Ectodermal cell (in vitro differentiated cells): ENCODE results near the gene PVRIG.
"Not testable (repeated sequence)": the region's sequence is repeated elsewhere in the genome, so short reads cannot be mapped to it uniquely, and the experiment has no call there.

ENCODE experiments used
- H3K27ac ChIP-seq: 2 replicates; pipeline ENCODE4 v1.7.0; 2013; ENCODE audit warnings: mild to moderate bottlenecking, low read depth, low read length; ENCODE audit not compliant: insufficient read depth, poor library complexity, severe bottlenecking
- H3K27me3 ChIP-seq: 2 replicates; pipeline ENCODE4 v1.7.0; 2013; ENCODE audit warnings: mild to moderate bottlenecking, low read length; ENCODE audit not compliant: insufficient read depth, control insufficient read depth, poor library complexity, severe bottlenecking
- H3K36me3 ChIP-seq: one replicate; pipeline ENCODE4 v1.7.0; 2013; ENCODE audit warnings: low read length; ENCODE audit not compliant: control insufficient read depth, insufficient read depth
- H3K4me1 ChIP-seq: one replicate; pipeline ENCODE4 v1.7.0; 2013; ENCODE audit warnings: low read length; ENCODE audit not compliant: control insufficient read depth, insufficient read depth
- H3K4me3 ChIP-seq: 2 replicates; pipeline ENCODE4 v1.7.0; 2013; ENCODE audit warnings: low read depth, low read length, control low read depth; ENCODE audit not compliant: insufficient read depth
- H3K9me3 ChIP-seq: 2 replicates; pipeline ENCODE4 v1.7.0; 2013; ENCODE audit warnings: mild to moderate bottlenecking, low read length, moderate library complexity; ENCODE audit not compliant: control insufficient read depth
- WGBS, 2 experiments: methylation state at CpG; one replicate each; pipeline ENCODE4 v1.1.7; 2013; ENCODE audit warnings: missing lambda C conversion rate in 2 of 2; 5-methylcytosine and 5-hydroxymethylcytosine counted together

PVRIG gene

DNA sequence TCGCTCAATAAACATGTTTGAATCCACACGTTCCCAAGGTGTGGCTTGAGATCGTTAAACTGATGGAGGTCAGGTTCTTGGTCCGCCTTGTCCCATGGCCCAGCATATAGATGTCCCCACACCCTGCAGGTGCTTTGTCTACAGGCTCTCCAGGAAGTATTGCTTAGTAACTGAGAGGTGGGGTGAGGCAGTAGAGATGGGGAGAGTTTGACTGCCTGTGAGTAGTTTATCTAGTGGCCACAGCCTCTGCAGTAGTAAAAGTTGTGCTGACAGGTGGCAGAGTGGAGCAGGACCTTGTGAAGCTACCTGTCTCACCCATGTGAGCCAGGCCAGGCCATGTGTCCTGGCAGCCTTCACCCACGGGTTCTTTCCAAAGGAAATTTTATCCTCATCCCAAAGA, 5.4 kb upstream of the PVRIG start:
- H3K9me3 ChIP-seq, H3K27me3 ChIP-seq, H3K4me3 ChIP-seq, H3K27ac ChIP-seq, H3K36me3 ChIP-seq, H3K4me1 ChIP-seq: not testable (repeated sequence)
- 82% methylated on average over 5 of the region's 5 CpGs for WGBS, 2 experiments

DNA sequence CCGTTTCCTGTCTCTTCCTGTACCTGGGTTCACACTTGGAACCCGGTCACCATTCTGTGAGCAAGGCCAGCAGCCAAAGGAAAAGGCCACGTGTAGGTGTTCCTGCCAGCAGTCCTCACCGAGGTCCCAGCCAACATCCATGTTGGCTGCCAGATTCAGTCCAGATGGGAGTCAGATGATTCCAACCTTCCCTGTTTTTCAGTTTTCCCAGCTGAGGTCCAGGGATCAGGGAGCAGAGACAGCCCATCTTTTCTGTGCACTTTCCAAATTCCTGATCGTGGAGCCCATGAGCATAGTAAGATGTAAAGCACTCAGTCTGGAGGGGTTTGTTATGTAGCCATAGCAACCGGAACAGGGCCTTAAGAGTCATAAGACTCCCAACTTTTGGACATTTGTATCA, 3.9 kb upstream of the PVRIG start:
- Histone ChIP-seq H3K9me3 (no peaks in the 10 kb centered on the region), H3K27ac (no peak overlapping the region), H3K27me3 (no peaks in the 10 kb centered on the region), H3K4me1 (peaks cover 7% of the 10 kb centered on the region), H3K36me3 (no peaks in the 10 kb centered on the region), H3K4me3 (no peak overlapping the region)
- 89% methylated on average over 5 to 6 of the region's 6 CpGs for WGBS, 2 experiments

DNA sequence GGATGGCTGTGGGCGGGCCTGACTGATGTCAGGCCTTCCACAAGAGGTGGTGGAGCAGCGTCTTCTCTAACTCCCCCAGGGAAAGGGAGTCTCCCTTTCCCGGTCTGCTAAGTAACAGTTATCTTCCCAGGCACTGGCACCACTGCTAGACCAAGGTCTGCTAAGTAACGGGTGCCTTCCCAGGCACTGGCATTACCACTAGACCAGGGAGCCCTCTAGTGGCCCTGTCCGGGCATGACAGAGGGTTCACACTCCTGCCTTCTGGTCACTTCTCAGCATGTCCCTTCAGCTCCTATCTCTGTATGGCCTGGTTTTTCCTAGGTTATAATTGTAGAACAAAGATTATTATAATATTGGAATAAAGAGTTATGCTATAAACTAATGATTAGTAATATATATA, 1.8 kb upstream of the PVRIG start:
- not testable (repeated sequence) for H3K4me3 ChIP-seq, H3K4me1 ChIP-seq, H3K27ac ChIP-seq, H3K9me3 ChIP-seq, H3K36me3 ChIP-seq, H3K27me3 ChIP-seq
- 0% methylated on average over 1 of the region's 5 CpGs; no CpG with 5 or more reads in 1 of the 2 experiments for WGBS, 2 experiments

DNA sequence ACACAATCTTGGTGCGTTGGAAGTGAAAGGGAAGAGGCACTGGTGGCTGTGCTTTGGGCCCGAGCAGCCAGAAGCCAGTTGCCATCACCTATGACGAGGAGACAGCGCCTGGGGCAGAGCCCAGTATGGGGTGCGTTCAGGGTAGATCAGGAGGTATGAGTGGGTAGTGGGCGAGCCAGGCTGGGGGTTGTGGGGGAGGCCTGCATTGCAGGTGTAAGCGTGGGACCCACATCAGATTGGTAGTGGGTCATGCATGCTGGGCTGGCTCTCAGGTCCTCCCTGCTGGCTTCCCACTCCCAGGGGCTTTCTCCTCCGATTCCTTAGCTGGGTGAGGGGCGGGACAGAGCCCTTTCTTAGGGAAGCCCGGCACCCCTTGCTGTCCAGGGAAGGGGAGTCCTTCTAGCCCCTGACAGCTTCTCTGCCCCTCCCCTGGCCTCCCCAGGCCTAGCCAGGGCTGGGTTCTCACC, 445 bp upstream of the PVRIG start:
- 92 to 93% methylated on average over 10 of the region's 10 CpGs for WGBS, 2 experiments
- Histone ChIP-seq H3K4me1 (no peaks in the 10 kb centered on the region), H3K36me3 (peaks cover 5% of the 10 kb centered on the region), H3K27ac (no peak overlapping the region), H3K9me3 (no peaks in the 10 kb centered on the region), H3K4me3 (no peak overlapping the region), H3K27me3 (no peaks in the 10 kb centered on the region)

DNA sequence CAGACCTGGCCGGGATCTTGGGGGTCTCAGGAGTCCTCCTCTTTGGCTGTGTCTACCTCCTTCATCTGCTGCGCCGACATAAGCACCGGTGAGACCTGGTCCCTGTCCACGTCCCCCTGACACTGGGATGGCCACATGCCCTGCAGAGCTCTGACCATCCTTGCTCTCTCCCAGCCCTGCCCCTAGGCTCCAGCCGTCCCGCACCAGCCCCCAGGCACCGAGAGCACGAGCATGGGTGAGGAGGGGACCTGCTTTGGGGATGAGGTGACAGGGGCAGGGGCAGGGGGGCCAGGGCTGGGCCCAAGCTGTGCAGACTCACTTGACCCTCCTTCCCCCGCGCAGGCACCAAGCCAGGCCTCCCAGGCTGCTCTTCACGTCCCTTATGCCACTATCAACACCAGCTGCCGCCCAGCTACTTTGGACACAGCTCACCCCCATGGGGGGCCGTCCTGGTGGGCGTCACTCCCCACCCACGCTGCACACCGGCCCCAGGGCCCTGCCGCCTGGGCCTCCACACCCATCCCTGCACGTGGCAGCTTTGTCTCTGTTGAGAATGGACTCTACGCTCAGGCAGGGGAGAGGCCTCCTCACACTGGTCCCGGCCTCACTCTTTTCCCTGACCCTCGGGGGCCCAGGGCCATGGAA, 959 bp downstream of the PVRIG start:
- 95% methylated on average over 22 of the region's 22 CpGs for WGBS, 2 experiments
- no peaks in the 10 kb centered on the region for H3K4me1 ChIP-seq
- H3K27me3 ChIP-seq: no peaks in the 10 kb centered on the region
- no peaks in the 10 kb centered on the region for H3K9me3 ChIP-seq
- peaks cover 5% of the 10 kb centered on the region for H3K36me3 ChIP-seq
- no peak overlapping the region for H3K4me3 ChIP-seq
- no peak overlapping the region for H3K27ac ChIP-seq

DNA sequence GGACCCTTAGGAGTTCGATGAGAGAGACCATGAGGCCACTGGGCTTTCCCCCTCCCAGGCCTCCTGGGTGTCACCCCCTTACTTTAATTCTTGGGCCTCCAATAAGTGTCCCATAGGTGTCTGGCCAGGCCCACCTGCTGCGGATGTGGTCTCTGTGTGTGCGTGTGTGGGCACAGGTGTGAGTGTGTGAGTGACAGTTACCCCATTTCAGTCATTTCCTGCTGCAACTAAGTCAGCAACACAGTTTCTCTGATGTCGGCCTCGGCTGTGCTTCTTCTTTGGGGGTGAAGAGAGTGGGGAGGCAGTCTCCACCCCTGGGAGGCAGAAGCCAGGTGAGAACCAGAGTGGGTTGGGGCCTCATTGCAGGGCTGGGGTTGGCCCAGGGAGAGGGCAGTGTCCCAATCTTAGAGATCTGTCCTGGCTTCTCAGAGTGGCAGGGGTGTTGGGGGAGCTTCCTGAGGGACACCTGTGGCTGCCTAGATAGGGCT, 1.5 kb downstream of the PVRIG start:
- WGBS, 2 experiments: 90 to 98% methylated on average over 5 of the region's 5 CpGs
- Histone ChIP-seq H3K4me1 (peaks cover 4% of the 10 kb centered on the region), H3K4me3 (no peak overlapping the region), H3K9me3 (no peaks in the 10 kb centered on the region), H3K27me3 (no peaks in the 10 kb centered on the region), H3K36me3 (peaks cover 5% of the 10 kb centered on the region), H3K27ac (no peak overlapping the region)

DNA sequence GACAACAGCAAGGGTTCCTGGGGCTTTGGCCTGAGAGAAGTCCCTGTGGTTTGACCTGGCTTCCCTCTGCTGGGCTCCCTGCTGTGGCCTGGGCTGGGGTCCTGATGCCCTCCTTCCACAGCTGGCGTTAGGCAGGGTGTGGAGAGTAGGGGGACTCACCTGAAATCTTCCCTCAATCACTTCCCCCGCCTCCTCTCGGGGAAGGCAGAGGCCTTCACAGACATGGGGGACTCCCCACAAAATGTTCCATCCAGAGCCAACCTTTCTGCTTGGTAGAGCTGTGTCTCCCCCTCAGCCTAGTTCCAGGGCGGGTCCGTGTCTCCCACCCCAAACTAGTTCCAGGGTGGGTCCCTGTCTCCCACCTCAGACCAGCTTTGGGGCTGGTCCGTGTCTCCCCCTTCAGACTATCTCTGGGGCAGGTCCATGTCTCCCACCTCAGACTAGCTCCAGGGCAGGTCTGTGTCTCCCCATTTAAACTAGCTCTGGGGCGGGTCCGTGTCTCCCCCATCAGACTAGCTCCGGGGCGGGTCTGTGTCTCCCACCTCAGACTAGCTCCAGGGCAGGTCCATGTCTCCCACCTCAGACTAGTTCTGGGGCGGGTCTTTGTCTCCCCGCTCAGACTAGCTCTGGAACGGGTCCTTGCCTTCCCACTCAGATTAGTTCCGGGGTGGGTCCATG, 2.2 kb downstream of the PVRIG start:
- H3K27me3 ChIP-seq: no peaks in the 10 kb centered on the region
- H3K36me3 ChIP-seq: peaks cover 5% of the 10 kb centered on the region
- no peaks in the 10 kb centered on the region for H3K9me3 ChIP-seq
- no peak overlapping the region for H3K4me3 ChIP-seq
- no peak overlapping the region for H3K27ac ChIP-seq
- H3K4me1 ChIP-seq: peaks cover 4% of the 10 kb centered on the region
- 90% methylated on average over 14 of the region's 14 CpGs for WGBS, 2 experiments

DNA sequence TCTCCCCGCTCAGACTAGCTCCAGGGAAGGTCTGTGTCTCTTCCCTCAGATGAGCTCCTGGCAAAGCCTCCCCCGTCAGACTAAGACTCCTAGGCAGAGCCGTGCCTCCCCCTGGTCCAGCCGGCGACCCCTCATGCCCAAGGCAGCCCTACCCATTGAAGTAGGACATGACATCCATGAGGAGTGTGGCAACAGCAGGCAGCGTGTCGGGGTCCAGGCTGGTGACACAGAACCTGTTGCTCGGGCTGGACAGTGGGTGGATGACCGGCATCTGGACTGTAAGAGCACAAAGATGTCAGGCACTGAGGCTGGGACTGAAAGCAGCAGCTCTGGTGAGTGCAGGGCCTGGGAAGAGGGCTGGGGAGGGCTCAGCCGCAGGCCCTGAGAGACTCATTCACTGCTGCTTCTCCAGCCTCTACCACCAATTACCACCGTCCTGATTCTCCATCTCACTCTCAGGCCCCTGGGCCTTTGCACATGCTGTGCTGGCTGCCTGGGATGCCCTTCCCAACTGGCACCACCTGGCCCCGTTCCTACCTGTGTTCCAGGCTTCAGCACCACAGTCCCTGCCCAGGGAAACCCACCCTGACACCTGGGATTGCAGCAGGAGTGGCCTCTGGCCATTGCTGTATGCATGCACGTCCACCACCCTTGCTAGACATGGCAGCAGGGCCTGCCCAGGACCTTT, 2.8 kb downstream of the PVRIG start:
- WGBS, 2 experiments: 90 to 91% methylated on average over 13 of the region's 13 CpGs
- Histone ChIP-seq H3K9me3 (no peaks in the 10 kb centered on the region), H3K27me3 (no peaks in the 10 kb centered on the region), H3K27ac (no peak overlapping the region), H3K4me3 (no peak overlapping the region), H3K36me3 (peaks cover 5% of the 10 kb centered on the region), H3K4me1 (peaks cover 4% of the 10 kb centered on the region)

DNA sequence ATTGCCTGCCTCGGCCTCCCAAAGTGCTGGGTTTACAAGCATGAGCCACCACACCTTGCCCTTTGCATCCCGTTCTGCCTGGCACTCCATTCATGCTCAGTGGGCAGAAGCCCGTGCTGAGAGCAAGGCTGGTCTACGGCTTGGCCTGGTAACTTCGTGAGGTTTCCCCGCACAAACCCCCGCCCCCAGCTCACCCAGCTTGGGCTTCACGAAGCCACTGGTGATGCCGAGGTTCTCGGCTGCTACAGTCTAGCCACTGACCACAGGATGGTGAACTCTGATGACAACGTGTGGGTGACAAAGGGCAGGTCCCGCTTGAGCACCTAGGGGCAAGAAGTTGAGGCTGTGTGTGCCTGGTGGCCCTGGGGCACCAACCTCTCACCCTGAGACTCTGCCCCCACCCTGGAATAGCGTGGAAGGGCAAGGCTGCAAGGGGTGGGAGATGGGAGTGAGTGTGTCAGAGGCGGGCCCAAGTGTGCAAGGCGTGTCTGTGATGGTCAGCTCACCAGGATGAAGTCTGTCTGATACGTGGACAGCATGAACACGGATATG, 3.7 kb downstream of the PVRIG start:
- not testable (repeated sequence) for H3K27ac ChIP-seq, H3K4me3 ChIP-seq
- 96 to 97% methylated on average over 17 of the region's 17 CpGs for WGBS, 2 experiments

DNA sequence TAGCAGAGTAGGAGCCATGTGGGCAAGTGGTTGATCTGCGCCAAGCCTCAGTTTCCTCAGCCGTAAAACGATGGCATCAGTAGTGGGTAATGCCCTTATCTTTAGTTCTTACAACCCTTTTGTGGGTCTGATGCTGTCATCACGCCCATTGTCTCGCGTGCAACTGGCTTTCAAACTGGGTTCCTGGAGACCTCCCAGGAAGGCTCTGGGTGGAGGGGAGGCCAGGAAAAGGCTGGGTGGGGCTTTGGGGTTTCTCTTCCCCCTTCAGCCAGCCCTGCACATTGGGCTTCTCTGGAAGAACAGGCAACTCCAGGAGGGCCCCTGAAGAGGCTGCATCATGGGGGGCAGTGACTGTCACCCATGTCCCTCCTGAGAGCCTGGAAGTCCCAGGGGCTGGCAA, 5.1 kb downstream of the PVRIG start:
- WGBS, 2 experiments: 94 to 95% methylated on average over 6 of the region's 6 CpGs
- H3K27ac ChIP-seq, H3K4me3 ChIP-seq, H3K36me3 ChIP-seq, H3K9me3 ChIP-seq, H3K27me3 ChIP-seq, H3K4me1 ChIP-seq: not testable (repeated sequence)

More for the DNA sequence above, 3.7 kb downstream of the PVRIG start:
- H3K27me3 ChIP-seq, H3K9me3 ChIP-seq, H3K36me3 ChIP-seq, H3K4me1 ChIP-seq: not testable (repeated sequence)
